Prostate gland (tissue), 2 donors: Measurements from ENCODE around the gene ENOX1.

Experiments used
- CTCF ChIP-seq, 4 experiments: fragments of 200-600 bp in 2 of 4; fragments of 450-650 bp in 2 of 4; sonication (generic) in 2 of 4; IDR thresholded peaks; 1 replicate in 3 of 4; 2 replicates in 1 of 4; pipeline ENCODE4 v1.5.1; 2016 to 2019; ENCODE audit warnings: antibody characterized with exemption in 4 of 4, mild to moderate bottlenecking in 2 of 4, moderate library complexity in 2 of 4
- POLR2AphosphoS5 ChIP-seq: sonication (generic); formaldehyde crosslinking; IDR thresholded peaks from one replicate; pipeline ENCODE4 v1.6.1; 2017; ENCODE audit warnings: antibody characterized with exemption

- TF ChIP-seq CTCF (IDR thresholded peaks at IDR 0.05), result no peak
- no peak for TF ChIP-seq POLR2AphosphoS5
These were observed 58.9 kb downstream of the ENOX1 start for GRCh38 chr13:43727856-43728255.
